Measurements from ENCODE around the gene IGFALS. TPM values are rescaled to one million over a fixed set of nuclear protein-coding genes. Genes with fewer than 3 reads are reported as not detected.

Gene IGFALS
- total RNA-seq, 4 donors from 2014 or later = 0.19 to 0.50 TPM; not detected in 2

DNA sequence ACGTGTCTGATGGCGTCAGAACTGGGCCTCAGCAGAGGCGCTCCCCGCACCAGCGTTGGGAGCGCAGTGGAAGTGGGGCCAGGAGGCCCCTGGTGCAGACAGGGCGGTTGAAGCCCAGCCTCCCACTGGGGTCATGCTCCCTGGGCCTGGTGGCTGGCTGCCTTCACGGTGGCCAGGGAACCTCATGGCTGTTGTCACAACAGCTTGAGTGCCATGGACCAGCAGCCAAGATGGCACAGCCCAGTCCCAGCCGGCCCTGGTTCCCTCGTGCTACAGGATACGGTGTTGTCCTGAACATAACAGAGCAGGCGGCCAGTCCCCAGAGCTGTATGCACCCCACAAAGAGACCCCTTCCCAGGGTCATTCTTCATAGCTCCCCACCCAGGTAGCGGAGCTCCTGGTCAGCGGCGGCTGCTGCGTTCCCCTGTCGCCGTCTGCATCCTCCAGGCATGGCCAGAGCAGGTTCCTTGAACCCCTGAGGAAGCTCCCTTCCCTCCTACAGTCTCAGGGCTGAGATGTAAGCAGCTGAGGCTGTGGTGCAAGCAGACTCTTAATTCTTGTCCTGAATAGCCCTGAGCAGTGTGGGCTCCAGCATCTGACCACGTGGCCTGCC lies 51.8 kb downstream of the IGFALS start:
- TF ChIP-seq, protein P1, sequence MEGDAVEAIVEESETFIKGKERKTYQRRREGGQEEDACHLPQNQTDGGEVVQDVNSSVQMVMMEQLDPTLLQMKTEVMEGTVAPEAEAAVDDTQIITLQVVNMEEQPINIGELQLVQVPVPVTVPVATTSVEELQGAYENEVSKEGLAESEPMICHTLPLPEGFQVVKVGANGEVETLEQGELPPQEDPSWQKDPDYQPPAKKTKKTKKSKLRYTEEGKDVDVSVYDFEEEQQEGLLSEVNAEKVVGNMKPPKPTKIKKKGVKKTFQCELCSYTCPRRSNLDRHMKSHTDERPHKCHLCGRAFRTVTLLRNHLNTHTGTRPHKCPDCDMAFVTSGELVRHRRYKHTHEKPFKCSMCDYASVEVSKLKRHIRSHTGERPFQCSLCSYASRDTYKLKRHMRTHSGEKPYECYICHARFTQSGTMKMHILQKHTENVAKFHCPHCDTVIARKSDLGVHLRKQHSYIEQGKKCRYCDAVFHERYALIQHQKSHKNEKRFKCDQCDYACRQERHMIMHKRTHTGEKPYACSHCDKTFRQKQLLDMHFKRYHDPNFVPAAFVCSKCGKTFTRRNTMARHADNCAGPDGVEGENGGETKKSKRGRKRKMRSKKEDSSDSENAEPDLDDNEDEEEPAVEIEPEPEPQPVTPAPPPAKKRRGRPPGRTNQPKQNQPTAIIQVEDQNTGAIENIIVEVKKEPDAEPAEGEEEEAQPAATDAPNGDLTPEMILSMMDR (IDR thresholded peaks at IDR 0.05) = no peak
- ATAC-seq (ENCODE audit: low FRiP score) (no peak), DNase-seq (ENCODE audit: low spot score) (no peak)

DNA sequence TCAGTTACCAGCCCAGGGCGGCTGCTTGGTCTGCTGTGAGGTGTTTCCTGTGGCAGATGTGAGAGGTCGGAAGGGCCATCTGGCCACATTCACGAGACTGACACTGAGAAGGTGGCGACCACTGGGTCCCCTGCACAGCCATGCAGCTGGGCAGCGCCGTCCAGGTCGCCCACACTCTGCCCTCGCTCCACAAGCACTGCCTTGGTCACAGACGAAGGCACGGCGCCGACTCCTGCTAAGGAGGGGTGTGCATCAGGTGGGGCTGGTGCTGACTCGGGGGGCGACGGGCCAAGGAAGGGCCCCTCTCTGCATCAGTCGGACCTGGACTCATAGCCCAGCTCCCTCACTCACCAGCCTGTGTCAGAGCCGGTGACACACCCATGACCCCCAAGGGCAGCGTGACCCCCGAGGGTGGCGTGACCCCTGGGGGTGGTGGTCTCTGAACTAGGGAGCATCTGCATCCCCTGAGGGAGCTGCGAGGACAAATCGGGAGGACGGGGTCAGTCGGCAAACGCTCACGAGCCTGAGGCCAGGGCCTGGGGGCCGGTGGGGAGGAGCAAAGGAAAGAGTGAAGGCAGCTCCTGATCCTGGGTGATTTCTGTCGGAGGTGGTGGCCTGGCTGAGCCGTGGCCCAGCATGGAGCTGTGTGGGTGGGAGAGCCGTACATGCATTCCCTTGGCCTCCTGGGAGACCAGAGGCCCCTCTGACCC lies 52.6 kb downstream of the IGFALS start:
- TF ChIP-seq, protein P1 (IDR thresholded peaks at IDR 0.05) = no peak
- ATAC-seq (ENCODE audit: low FRiP score) (no peak), DNase-seq (ENCODE audit: low spot score) (no peak)

Other genes starting within 250 kb of the IGFALS start
- gene IFT140, start 181.6 kb downstream of the IGFALS start, total RNA-seq = 10 to 100 TPM; 13.6 to 21.0 (median 19.6) TPM
- gene CRAMP1, start 181.3 kb downstream of the IGFALS start, total RNA-seq = 10 to 100 TPM in 2 of 4 donors, 1 to 10 TPM in 2; 7.6 to 11.7 (median 9.8) TPM
- 10 to 100 TPM; 22.7 to 28.5 (median 23.8) TPM for gene JPT2, start 115.4 kb downstream of the IGFALS start, total RNA-seq
- gene MAPK8IP3, start 87.5 kb downstream of the IGFALS start, total RNA-seq = 10 to 100 TPM; 27.3 to 73.3 (median 51.6) TPM
- gene NME3, start 22.2 kb downstream of the IGFALS start, total RNA-seq = 10 to 100 TPM; 51.4 to 83.2 (median 69.6) TPM
- gene EME2, start 20.9 kb downstream of the IGFALS start, total RNA-seq = 10 to 100 TPM in 1 of 4 donors, 1 to 10 TPM in 3; 5.9 to 16.2 (median 7.1) TPM
- gene MRPS34, start 20.6 kb downstream of the IGFALS start, total RNA-seq = 10 to 100 TPM; 56.8 to 84.2 (median 78.6) TPM
- 10 to 100 TPM; 39.5 to 88.1 (median 50.7) TPM for gene SPSB3, start 11.1 kb downstream of the IGFALS start, total RNA-seq
- 10 to 100 TPM; 49.2 to 85.9 (median 60.2) TPM for gene NUBP2, start 10.7 kb downstream of the IGFALS start, total RNA-seq
- 100 to 1,000 TPM in 1 of 4 donors, 10 to 100 TPM in 3; 69.8 to 130 (median 81.5) TPM for gene HAGH, start 33.1 kb upstream of the IGFALS start, total RNA-seq
- gene FAHD1, start 33.5 kb upstream of the IGFALS start, total RNA-seq = 10 to 100 TPM; 32.3 to 46.3 (median 34.1) TPM
- 1 to 10 TPM in 1 of 4 donors, not detected in 3; 1.7 TPM for gene MEIOB, start 78.5 kb upstream of the IGFALS start, total RNA-seq
- gene HS3ST6, start 124.7 kb upstream of the IGFALS start, total RNA-seq = not detected
- gene MSRB1, start 149.5 kb upstream of the IGFALS start, total RNA-seq = 10 to 100 TPM in 3 of 4 donors, 1 to 10 TPM in 1; 9.6 to 64.0 (median 17.1) TPM
- gene RPL3L, start 161.0 kb upstream of the IGFALS start, total RNA-seq = not detected
- gene NDUFB10, start 165.8 kb upstream of the IGFALS start, total RNA-seq = 100 to 1,000 TPM; 144 to 240 (median 183) TPM
- gene RPS2, start 171.1 kb upstream of the IGFALS start, total RNA-seq = 1,000 to 10,000 TPM; 1,362 to 1,656 (median 1,543) TPM
- not detected for gene RNF151, start 173.2 kb upstream of the IGFALS start, total RNA-seq
- gene TBL3, start 178.3 kb upstream of the IGFALS start, total RNA-seq = 10 to 100 TPM; 32.2 to 44.3 (median 34.3) TPM
- gene NOXO1, start 187.8 kb upstream of the IGFALS start, total RNA-seq = not detected
- 10 to 100 TPM; 11.9 to 18.4 (median 16.0) TPM for gene GFER, start 190.5 kb upstream of the IGFALS start, total RNA-seq
- 1 to 10 TPM in 1 of 4 donors, under 1 TPM in 1, not detected in 2; 0.28 to 1.6 TPM for gene SYNGR3, start 196.3 kb upstream of the IGFALS start, total RNA-seq
- 10 to 100 TPM; 19.1 to 49.0 (median 24.3) TPM for gene ZNF598, start 216.1 kb upstream of the IGFALS start, total RNA-seq
- under 1 TPM in 1 of 4 donors, not detected in 3; 0.48 TPM for gene NPW, start 226.1 kb upstream of the IGFALS start, total RNA-seq
- 100 to 1,000 TPM in 2 of 4 donors, 10 to 100 TPM in 2; 52.8 to 166 (median 84.9) TPM for gene NHERF2, start 233.2 kb upstream of the IGFALS start, total RNA-seq

Measured in omental fat pad (tissue), 4 donors.